IMR-90 (cell line): ENCODE results near the gene SFR1.

Source experiments
- CEBPB ChIP-seq: IDR thresholded peaks from 2 replicates; pipeline ENCODE4 v1.6.1; 2012; ENCODE audit warnings: low read depth, low read length, improper control_type of control experiment
- FOS ChIP-seq: fragments of 150-350 bp; IDR thresholded peaks from 2 replicates; pipeline ENCODE4 v1.6.1; 2016; ENCODE audit warnings: low read depth, low read length
- MAFK ChIP-seq: IDR thresholded peaks from 2 replicates; pipeline ENCODE4 v1.6.1; 2012; ENCODE audit warnings: low read depth, low read length, improper control_type of control experiment
- MAZ ChIP-seq: IDR thresholded peaks from 2 replicates; pipeline ENCODE4 v1.6.1; 2012; ENCODE audit warnings: low read depth, mild to moderate bottlenecking, low read length, improper control_type of control experiment, moderate library complexity, borderline replicate concordance
- MXI1 ChIP-seq: IDR thresholded peaks from 2 replicates; pipeline ENCODE4 v1.6.1; 2012; ENCODE audit warnings: low read depth, mild to moderate bottlenecking, low read length, moderate library complexity, borderline replicate concordance
- NFE2L2 ChIP-seq: fragments of 150-350 bp; IDR thresholded peaks from 2 replicates; pipeline ENCODE4 v1.6.1; 2016; ENCODE audit warnings: low read depth, mild to moderate bottlenecking, low read length
- POLR2A ChIP-seq: IDR thresholded peaks from 2 replicates; pipeline ENCODE4 v1.6.1; 2012; ENCODE audit warnings: mild to moderate bottlenecking, low read depth, low read length
- RAD21 ChIP-seq: IDR thresholded peaks from 2 replicates; pipeline ENCODE4 v1.6.1; 2012; ENCODE audit warnings: low read length, improper control_type of control experiment
- RFX5 ChIP-seq: IDR thresholded peaks from 2 replicates; pipeline ENCODE4 v1.8.0; 2012; ENCODE audit warnings: low read depth, mild to moderate bottlenecking, low read length, moderate library complexity
- SMC3 ChIP-seq: fragments of 150-350 bp; IDR thresholded peaks from 2 replicates; pipeline ENCODE4 v1.6.1; 2016; ENCODE audit warnings: low read depth, mild to moderate bottlenecking, antibody characterized with exemption, low read length, moderate library complexity
- TF ChIP-seq, protein P1 (sequence below): conservative IDR thresholded peaks from 2 replicates; pipeline ENCODE4 v1.5.1; 2012; ENCODE audit warnings: mild to moderate bottlenecking, low read depth, low read length, improper control_type of control experiment
- TF ChIP-seq, protein P2 (sequence below): fragments of 150-350 bp; IDR thresholded peaks from 2 replicates; pipeline ENCODE4 v1.6.1; 2017; ENCODE audit warnings: mild to moderate bottlenecking, antibody characterized with exemption, low read length, low read depth

GRCh38 chr10:104088239-104088638 is 33.7 kb upstream of the SFR1 start:
- TF ChIP-seq, protein P1, sequence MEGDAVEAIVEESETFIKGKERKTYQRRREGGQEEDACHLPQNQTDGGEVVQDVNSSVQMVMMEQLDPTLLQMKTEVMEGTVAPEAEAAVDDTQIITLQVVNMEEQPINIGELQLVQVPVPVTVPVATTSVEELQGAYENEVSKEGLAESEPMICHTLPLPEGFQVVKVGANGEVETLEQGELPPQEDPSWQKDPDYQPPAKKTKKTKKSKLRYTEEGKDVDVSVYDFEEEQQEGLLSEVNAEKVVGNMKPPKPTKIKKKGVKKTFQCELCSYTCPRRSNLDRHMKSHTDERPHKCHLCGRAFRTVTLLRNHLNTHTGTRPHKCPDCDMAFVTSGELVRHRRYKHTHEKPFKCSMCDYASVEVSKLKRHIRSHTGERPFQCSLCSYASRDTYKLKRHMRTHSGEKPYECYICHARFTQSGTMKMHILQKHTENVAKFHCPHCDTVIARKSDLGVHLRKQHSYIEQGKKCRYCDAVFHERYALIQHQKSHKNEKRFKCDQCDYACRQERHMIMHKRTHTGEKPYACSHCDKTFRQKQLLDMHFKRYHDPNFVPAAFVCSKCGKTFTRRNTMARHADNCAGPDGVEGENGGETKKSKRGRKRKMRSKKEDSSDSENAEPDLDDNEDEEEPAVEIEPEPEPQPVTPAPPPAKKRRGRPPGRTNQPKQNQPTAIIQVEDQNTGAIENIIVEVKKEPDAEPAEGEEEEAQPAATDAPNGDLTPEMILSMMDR = no peak
- TF ChIP-seq POLR2A = no peak
- TF ChIP-seq MAZ = no peak
- TF ChIP-seq NFE2L2 = no peak
- no peak for TF ChIP-seq RFX5
- no peak for TF ChIP-seq RAD21
- TF ChIP-seq FOS = no peak
- TF ChIP-seq, protein P2, sequence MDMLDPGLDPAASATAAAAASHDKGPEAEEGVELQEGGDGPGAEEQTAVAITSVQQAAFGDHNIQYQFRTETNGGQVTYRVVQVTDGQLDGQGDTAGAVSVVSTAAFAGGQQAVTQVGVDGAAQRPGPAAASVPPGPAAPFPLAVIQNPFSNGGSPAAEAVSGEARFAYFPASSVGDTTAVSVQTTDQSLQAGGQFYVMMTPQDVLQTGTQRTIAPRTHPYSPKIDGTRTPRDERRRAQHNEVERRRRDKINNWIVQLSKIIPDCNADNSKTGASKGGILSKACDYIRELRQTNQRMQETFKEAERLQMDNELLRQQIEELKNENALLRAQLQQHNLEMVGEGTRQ = no peak
- TF ChIP-seq CEBPB = no peak
- no peak for TF ChIP-seq MAFK
- TF ChIP-seq MXI1 = no peak
- TF ChIP-seq SMC3 = no peak
